ENCODE data around the gene EPHX1. TPM values are rescaled to one million over a fixed set of nuclear protein-coding genes. Genes with fewer than 3 reads are reported as not detected.

EPHX1 gene
- total RNA-seq, 3 donors from 2014 or later = 63.6 to 168 (median 67.3) TPM

- no peak for DNase-seq (ENCODE audit: low spot score in 2 of 2)
- Histone ChIP-seq H3K36me3 (no peaks in the 10 kb centered on the region), H3K27me3 (no peaks in the 10 kb centered on the region), H3K9me3 (no peaks in the 10 kb centered on the region), H3K27ac (peak overlapping the region in 1 of 2 donors; percentile 53), H3K4me3 (no peak overlapping the region), H3K4me1 (no peaks in the 10 kb centered on the region)
- intact Hi-C loops (cut with DNase I; ENCODE audit: low total_unique reads) = no loop called here
- no peak for TF ChIP-seq POLR2AphosphoS5 (IDR thresholded peaks at IDR 0.05)
- no peak for TF ChIP-seq CTCF (IDR thresholded peaks at IDR 0.05)
- TF ChIP-seq POLR2A (IDR thresholded peaks at IDR 0.05) = no peak
Measured at GRCh38 chr1:225824533-225824941, 14.6 kb downstream of the EPHX1 start.

GRCh38 chr1:225825078-225825477 lies 15.2 kb downstream of the EPHX1 start:
- Histone ChIP-seq H3K9me3 (no peaks in the 10 kb centered on the region), H3K4me1 (no peaks in the 10 kb centered on the region), H3K27me3 (no peaks in the 10 kb centered on the region), H3K4me3 (no peak overlapping the region), H3K27ac (peak overlapping the region in 1 of 2 donors; percentile 54), H3K36me3 (no peaks in the 10 kb centered on the region)
- TF ChIP-seq POLR2A (IDR thresholded peaks at IDR 0.05) (no peak), CTCF (IDR thresholded peaks at IDR 0.05) (no peak), POLR2AphosphoS5 (IDR thresholded peaks at IDR 0.05) (no peak)
- intact Hi-C loops (cut with DNase I; ENCODE audit: low total_unique reads) = no loop called here
- no peak for DNase-seq (ENCODE audit: low spot score in 2 of 2)

GRCh38 chr1:225825607-225826007 lies 15.7 kb downstream of the EPHX1 start:
- no peaks in the 10 kb centered on the region for H3K4me1 ChIP-seq
- H3K36me3 ChIP-seq = no peaks in the 10 kb centered on the region
- no peak for DNase-seq (ENCODE audit: low spot score in 2 of 2)
- no peak for TF ChIP-seq POLR2AphosphoS5 (IDR thresholded peaks at IDR 0.05)
- TF ChIP-seq CTCF (IDR thresholded peaks at IDR 0.05) = no peak
- no peak for TF ChIP-seq POLR2A (IDR thresholded peaks at IDR 0.05)
- peak overlapping the region in 1 of 2 donors; percentile 54 for H3K27ac ChIP-seq
- no peaks in the 10 kb centered on the region for H3K9me3 ChIP-seq
- H3K27me3 ChIP-seq = no peaks in the 10 kb centered on the region
- intact Hi-C loops (cut with DNase I; ENCODE audit: low total_unique reads) = no loop called here
- H3K4me3 ChIP-seq = no peak overlapping the region

GRCh38 chr1:225827076-225827475 lies 17.2 kb downstream of the EPHX1 start:
- H3K9me3 ChIP-seq = no peaks in the 10 kb centered on the region
- DNase-seq (ENCODE audit: low spot score in 2 of 2) = no peak
- H3K27ac ChIP-seq = peak overlapping the region in 1 of 2 donors; percentile 13
- no peaks in the 10 kb centered on the region for H3K27me3 ChIP-seq
- intact Hi-C loops (cut with DNase I; ENCODE audit: low total_unique reads) = no loop called here
- H3K4me1 ChIP-seq = no peaks in the 10 kb centered on the region
- no peak for TF ChIP-seq POLR2AphosphoS5 (IDR thresholded peaks at IDR 0.05)
- no peak for TF ChIP-seq POLR2A (IDR thresholded peaks at IDR 0.05)
- TF ChIP-seq CTCF (IDR thresholded peaks at IDR 0.05) = no peak
- H3K36me3 ChIP-seq = no peaks in the 10 kb centered on the region
- no peak overlapping the region for H3K4me3 ChIP-seq

GRCh38 chr1:225828706-225829345 lies 18.9 kb downstream of the EPHX1 start:
- H3K27me3 ChIP-seq = no peaks in the 10 kb centered on the region
- TF ChIP-seq POLR2AphosphoS5 (IDR thresholded peaks at IDR 0.05) (no peak), CTCF (IDR thresholded peaks at IDR 0.05) (no peak), POLR2A (IDR thresholded peaks at IDR 0.05) (no peak)
- intact Hi-C loops (cut with DNase I; ENCODE audit: low total_unique reads) = no loop called here
- no peaks in the 10 kb centered on the region for H3K9me3 ChIP-seq
- H3K27ac ChIP-seq = peak overlapping the region in 1 of 2 donors; percentile 8
- DNase-seq (ENCODE audit: low spot score in 2 of 2) = no peak
- no peak overlapping the region for H3K4me3 ChIP-seq
- H3K36me3 ChIP-seq = no peaks in the 10 kb centered on the region
- H3K4me1 ChIP-seq = no peaks in the 10 kb centered on the region

Data from breast epithelium (tissue), 4 donors.